Progenitor cell of endocrine pancreas (in vitro differentiated cells): ENCODE results near the gene ACAT2. TPM values are rescaled to one million over a fixed set of nuclear protein-coding genes. Genes with fewer than 3 reads are reported as not detected.
A peak's percentile ranks its signal among the peaks of the same experiment; 100 is the strongest.

ENCODE experiments used
- DNase-seq: peaks from one replicate; pipeline ENCODE4 v3.0.0; 2021; ENCODE audit warnings: low spot score; ENCODE audit not compliant: unreplicated experiment
- H3K27ac Mint-ChIP-seq: 2 replicates; pipeline ENCODE4 v1.8.0; 2021; ENCODE audit warnings: mild to moderate bottlenecking, moderate library complexity, mixed read lengths
- H3K27me3 Mint-ChIP-seq: 2 replicates; pipeline ENCODE4 v1.8.0; 2021; ENCODE audit warnings: mixed read lengths
- H3K36me3 Mint-ChIP-seq: 2 replicates; pipeline ENCODE4 v1.8.0; 2022; ENCODE audit warnings: mixed read lengths; ENCODE audit not compliant: insufficient read depth
- H3K4me1 Mint-ChIP-seq: 2 replicates; pipeline ENCODE4 v1.8.0; 2021; ENCODE audit warnings: low read depth, mixed read lengths
- H3K4me3 Mint-ChIP-seq: 2 replicates; pipeline ENCODE4 v1.8.0; 2021; ENCODE audit warnings: low read depth, mild to moderate bottlenecking, moderate library complexity, mixed read lengths
- H3K9me3 Mint-ChIP-seq: 2 replicates; pipeline ENCODE4 v1.8.0; 2021; ENCODE audit warnings: low read depth, mixed read lengths
- CTCF ChIP-seq: fragments of 200-600 bp; sonication (generic); IDR thresholded peaks from one replicate; pipeline ENCODE4 v1.5.0; 2021; ENCODE audit warnings: antibody characterized with exemption, mild to moderate bottlenecking; ENCODE audit not compliant: unreplicated experiment
- total RNA-seq: library from RNA; stranded (reverse); gene quantifications from 2 replicates; pipeline ENCODE4 v1.2.1, GENCODE V29; 2021

Gene ACAT2
- total RNA-seq, 1 donor from 2014 or later, result 85.1 TPM

DNA sequence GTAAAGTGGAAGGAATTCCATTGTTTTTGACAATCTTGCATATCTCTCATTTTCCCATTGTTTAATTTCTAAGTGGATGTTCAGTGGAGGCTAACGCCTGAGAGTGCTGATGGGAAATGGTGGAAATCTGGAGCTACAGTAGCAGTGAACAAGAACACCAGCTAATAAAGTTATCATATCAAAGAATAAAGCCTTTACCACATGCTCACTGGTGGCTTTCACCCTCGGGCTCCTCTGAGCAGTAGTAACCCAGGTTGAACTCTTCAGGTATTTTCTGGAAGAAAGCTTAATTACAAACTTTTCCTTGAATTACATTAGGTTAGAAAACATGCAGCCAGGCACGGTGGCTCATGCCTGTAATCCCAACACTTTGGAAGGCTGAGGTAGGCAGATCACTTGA, 10.4 kb upstream of the ACAT2 start:
- no peak for TF ChIP-seq CTCF
- DNase-seq, result no peak
- peaks cover 37% of the 10 kb centered on the region for H3K36me3 Mint-ChIP-seq
- no peak overlapping the region for H3K4me3 Mint-ChIP-seq
- no peaks in the 10 kb centered on the region for H3K4me1 Mint-ChIP-seq
- H3K27ac Mint-ChIP-seq, result no peak overlapping the region
- H3K9me3 Mint-ChIP-seq, result no peaks in the 10 kb centered on the region
- no peaks in the 10 kb centered on the region for H3K27me3 Mint-ChIP-seq

DNA sequence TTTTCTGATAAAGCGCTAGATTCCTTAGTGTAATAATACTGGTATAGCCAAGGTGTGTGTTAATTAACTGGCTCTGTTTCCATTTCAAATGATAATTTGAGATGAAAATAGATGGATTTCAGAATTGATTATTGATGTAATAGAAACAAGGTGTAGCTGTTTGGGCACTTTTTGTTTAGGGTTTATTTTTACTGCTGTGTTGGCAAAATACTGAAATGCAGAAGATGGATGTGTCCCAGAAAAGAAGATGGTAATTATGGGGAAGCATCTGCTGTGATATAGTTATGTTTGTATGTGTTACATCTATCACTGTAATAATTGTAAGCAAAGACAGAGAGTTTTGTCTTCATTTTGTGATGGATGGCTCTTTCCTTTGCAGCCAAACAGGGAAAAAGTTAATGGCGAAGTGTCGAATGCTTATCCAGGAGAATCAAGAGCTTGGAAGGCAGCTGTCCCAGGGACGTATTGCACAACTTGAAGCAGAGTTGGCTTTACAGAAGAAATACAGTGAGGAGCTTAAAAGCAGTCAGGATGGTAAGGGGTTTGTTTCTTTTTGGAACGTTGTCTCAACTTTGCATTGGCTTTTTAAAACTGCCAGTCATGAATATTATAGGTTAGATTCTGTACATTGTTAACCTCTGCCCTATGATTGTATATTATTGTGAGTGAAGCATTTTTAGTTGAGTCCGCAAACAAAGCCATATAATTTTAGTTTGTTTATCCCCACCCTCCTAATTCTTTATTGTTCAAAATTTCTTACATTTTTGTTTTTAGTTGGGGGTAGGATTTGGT, 8.6 kb upstream of the ACAT2 start:
- Mint-ChIP-seq H3K4me1 (no peaks in the 10 kb centered on the region), H3K9me3 (no peaks in the 10 kb centered on the region), H3K27me3 (no peaks in the 10 kb centered on the region), H3K4me3 (no peak overlapping the region), H3K36me3 (peaks cover 39% of the 10 kb centered on the region), H3K27ac (peak overlapping the region; percentile 69)
- no peak for DNase-seq
- no peak for TF ChIP-seq CTCF

DNA sequence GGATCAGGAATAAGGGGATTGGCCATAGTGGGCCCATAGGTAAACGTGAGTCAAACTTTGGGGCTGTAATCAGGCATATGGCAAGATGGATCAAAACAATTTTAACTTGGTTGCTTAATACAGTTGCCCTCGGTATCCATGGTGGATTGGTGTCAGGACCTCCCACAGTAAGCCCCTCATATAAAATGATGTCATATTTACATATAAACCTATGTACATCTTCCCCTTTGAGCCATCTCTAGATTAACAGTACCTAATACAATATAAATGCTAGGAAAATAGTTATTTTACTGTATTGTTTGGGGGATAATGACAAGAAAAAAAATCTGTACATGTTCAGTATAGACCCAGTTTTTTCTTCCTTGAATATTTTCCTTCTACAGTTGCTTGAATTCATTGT, 7.4 kb upstream of the ACAT2 start:
- Mint-ChIP-seq H3K36me3 (peaks cover 37% of the 10 kb centered on the region), H3K27ac (no peak overlapping the region), H3K27me3 (no peaks in the 10 kb centered on the region), H3K4me3 (no peak overlapping the region), H3K9me3 (no peaks in the 10 kb centered on the region), H3K4me1 (no peaks in the 10 kb centered on the region)
- TF ChIP-seq CTCF, result no peak
- DNase-seq, result no peak

DNA sequence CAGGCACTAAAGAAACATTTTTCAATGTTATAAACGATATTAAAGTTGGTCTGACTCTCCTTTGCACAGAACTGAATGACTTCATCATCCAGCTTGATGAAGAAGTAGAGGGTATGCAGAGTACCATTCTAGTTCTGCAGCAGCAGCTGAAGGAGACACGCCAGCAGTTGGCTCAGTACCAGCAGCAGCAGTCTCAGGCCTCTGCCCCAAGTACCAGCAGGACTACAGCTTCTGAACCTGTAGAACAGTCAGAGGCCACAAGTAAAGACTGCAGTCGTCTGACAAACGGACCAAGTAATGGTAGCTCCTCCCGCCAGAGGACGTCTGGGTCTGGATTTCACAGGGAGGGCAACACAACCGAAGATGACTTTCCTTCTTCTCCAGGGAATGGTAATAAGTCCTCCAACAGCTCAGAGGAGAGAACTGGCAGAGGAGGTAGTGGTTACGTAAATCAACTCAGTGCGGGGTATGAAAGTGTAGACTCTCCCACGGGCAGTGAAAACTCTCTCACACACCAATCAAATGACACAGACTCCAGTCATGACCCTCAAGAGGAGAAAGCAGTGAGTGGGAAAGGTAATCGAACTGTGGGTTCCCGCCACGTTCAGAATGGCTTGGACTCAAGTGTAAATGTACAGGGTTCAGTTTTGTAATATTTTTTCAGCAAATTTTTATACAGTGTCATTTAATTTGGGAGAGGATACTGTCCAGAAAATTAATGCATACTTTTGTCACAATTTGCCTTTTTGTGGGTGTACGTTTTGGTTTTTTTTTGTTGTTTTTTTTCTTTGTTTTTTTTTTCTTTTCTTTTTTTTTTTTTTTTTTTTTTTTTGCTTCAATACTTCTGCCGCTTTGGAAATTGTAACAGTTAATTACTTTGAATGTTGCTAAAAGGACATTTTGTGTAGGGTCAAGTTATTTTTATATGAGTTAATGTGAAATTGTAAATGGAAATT, 6.6 kb upstream of the ACAT2 start:
- Mint-ChIP-seq H3K36me3 (peaks cover 36% of the 10 kb centered on the region), H3K4me3 (no peak overlapping the region), H3K9me3 (no peaks in the 10 kb centered on the region), H3K4me1 (peaks cover 5% of the 10 kb centered on the region), H3K27ac (peak overlapping the region; percentile 2), H3K27me3 (no peaks in the 10 kb centered on the region)
- TF ChIP-seq CTCF, result no peak
- no peak for DNase-seq

- no peak overlapping the region for H3K4me3 Mint-ChIP-seq
- H3K9me3 Mint-ChIP-seq, result no peaks in the 10 kb centered on the region
- peak overlapping the region; percentile 37 for H3K27ac Mint-ChIP-seq
- H3K36me3 Mint-ChIP-seq, result peaks cover 34% of the 10 kb centered on the region
- TF ChIP-seq CTCF, result no peak
- H3K4me1 Mint-ChIP-seq, result peaks cover 14% of the 10 kb centered on the region
- H3K27me3 Mint-ChIP-seq, result no peaks in the 10 kb centered on the region
- DNase-seq, result no peak
Observed at GRCh38 chr6:159756508-159756907, 5.3 kb upstream of the ACAT2 start.
